T-helper 2 cell treated with Interferon-gamma antibody and Interleukin-4, amounts not matched to agents 5 μg/mL and 100 μg/mL, for 36 hours (primary cell): Measurements from ENCODE around the gene SLC6A18.

ENCODE experiments used
- DNase-seq: peaks from one replicate; pipeline ENCODE4 v3.0.0; 2021; ENCODE audit warnings: low spot score
- H3K27ac Mint-ChIP-seq: one replicate; pipeline ENCODE4 v1.8.0; 2021; ENCODE audit warnings: mild to moderate bottlenecking, mixed read lengths
- H3K27me3 Mint-ChIP-seq: one replicate; pipeline ENCODE4 v1.8.0; 2021; ENCODE audit warnings: low read depth, mixed read lengths
- H3K36me3 Mint-ChIP-seq: one replicate; pipeline ENCODE4 v1.8.0; 2021; ENCODE audit warnings: low read depth, mixed read lengths
- H3K4me1 Mint-ChIP-seq: one replicate; pipeline ENCODE4 v1.8.0; 2021; ENCODE audit warnings: low read depth, mixed read lengths
- H3K4me3 Mint-ChIP-seq: one replicate; pipeline ENCODE4 v1.8.0; 2022; ENCODE audit warnings: mild to moderate bottlenecking, moderate library complexity, mixed read lengths
- H3K9me3 Mint-ChIP-seq: one replicate; pipeline ENCODE4 v1.8.0; 2021; ENCODE audit warnings: mixed read lengths

The SLC6A18 gene, protein sequence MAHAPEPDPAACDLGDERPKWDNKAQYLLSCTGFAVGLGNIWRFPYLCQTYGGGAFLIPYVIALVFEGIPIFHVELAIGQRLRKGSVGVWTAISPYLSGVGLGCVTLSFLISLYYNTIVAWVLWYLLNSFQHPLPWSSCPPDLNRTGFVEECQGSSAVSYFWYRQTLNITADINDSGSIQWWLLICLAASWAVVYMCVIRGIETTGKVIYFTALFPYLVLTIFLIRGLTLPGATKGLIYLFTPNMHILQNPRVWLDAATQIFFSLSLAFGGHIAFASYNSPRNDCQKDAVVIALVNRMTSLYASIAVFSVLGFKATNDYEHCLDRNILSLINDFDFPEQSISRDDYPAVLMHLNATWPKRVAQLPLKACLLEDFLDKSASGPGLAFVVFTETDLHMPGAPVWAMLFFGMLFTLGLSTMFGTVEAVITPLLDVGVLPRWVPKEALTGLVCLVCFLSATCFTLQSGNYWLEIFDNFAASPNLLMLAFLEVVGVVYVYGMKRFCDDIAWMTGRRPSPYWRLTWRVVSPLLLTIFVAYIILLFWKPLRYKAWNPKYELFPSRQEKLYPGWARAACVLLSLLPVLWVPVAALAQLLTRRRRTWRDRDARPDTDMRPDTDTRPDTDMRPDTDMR

DNA sequence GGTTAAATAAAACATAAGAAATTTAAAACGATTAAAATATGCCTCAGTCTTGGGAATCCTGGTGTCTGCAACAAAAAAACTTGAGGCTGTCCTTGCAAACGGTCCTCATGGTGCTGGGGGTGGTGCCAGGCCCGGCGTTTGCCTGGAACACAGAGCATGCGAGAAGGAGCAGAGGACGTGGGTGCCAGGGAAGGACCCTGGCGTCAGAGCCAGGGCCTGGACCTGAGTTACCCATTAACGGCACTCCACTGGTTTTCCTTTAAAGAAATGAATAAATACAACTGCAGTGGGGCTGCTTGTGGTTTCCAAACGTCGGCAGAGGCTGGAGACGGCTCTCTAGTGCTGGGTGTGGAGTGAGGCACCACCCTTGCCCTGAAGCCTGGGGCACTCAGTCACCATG, at the start of gene SLC6A18:
Gene SLC6A18 (plus strand): TSS at position 301 of the 400 bp plus-strand sequence. CDS start 97 bp downstream, at position 398.
- H3K27me3 Mint-ChIP-seq, result peaks cover 9% of the 10 kb centered on the region
- no peak within 1 kb of the TSS for H3K4me3 Mint-ChIP-seq
- H3K36me3 Mint-ChIP-seq, result no peaks in the 10 kb centered on the region
- no peak within 1 kb of the TSS for H3K27ac Mint-ChIP-seq
- no peaks in the 10 kb centered on the region for H3K9me3 Mint-ChIP-seq
- DNase-seq, result no peak
- no peaks in the 10 kb centered on the region for H3K4me1 Mint-ChIP-seq

DNA sequence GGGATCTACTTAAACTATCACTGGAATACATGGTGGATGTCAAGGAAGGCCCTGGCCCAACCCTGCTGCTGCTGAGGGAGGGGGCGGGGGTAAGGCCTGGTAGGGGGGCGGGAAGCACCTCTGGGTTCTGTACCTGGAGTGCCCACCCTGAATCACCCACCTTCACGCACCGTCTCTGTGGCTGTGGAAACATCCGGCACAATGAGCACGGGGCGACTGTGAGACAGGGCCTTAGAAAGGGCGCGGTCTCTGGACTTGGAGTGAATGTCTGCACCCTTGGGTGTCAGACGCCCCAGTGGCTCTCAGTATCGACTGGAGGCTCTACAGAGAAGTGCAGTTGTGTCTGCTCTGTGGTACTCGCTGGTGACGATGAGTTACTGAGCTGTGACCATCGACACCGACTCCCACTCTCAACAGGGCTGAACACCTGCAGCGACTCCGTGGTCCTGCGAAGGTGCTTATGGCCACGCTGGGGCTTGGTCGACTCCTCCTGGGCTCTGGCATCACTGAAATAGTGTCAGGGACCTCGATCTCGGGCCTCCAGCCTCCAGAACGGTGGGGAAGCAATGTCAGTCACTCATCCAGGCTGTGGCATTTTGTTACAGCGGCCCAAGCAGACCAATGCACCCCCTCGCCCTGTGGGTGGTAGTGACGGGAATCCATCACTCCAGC, 49.2 kb upstream of the SLC6A18 start:
- DNase-seq, result no peak
- Mint-ChIP-seq H3K9me3 (no peaks in the 10 kb centered on the region), H3K36me3 (no peaks in the 10 kb centered on the region), H3K4me3 (no peak overlapping the region), H3K27ac (no peak overlapping the region), H3K27me3 (no peaks in the 10 kb centered on the region), H3K4me1 (peaks cover 1% of the 10 kb centered on the region)

DNA sequence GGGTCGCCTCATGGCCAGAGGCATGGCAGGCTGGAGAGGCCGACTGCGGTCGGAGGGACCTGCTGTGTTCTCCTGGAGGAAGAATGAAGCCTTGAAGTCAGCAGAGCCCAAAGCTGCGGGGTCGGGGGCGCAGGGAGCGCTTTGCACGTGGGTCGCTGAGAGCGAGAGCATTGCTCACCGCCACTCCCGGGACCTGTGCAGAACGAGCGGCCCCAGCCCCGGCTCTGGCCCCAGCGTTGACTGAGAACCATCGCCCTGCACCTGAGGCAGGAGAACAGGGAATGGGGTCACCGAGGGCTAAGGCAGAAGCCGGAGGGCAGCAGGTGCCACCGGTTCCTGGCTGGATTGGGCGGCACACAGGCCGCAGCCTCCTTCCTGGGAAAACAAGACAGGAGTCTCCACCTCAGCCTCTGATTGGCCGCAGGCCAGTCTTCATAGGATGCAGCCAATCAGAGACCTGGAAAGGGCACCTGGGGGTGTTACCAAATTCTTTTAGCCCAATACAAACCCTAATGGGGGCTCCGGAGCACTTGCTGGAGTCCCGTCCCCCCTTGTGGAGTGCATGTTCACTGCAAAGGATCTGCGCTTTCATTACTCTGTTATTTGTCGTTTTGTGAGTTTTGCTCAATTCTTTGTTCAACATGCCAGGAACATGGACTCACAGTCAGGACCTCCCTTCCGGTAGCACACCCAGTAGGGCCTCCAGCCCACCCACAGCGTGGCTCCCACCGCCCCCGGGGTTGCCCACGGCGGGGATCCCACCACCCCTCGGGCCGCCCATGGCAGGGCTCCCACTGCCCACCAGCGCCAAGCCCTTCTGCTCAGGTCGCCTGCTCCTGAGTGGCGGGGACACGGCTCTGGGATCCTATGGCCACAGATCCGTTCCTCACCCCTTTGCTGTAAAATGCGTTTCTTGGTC, 48.4 kb upstream of the SLC6A18 start:
- Mint-ChIP-seq H3K4me1 (peaks cover 1% of the 10 kb centered on the region), H3K27ac (no peak overlapping the region), H3K9me3 (no peaks in the 10 kb centered on the region), H3K36me3 (no peaks in the 10 kb centered on the region), H3K27me3 (no peaks in the 10 kb centered on the region), H3K4me3 (no peak overlapping the region)
- no peak for DNase-seq

DNA sequence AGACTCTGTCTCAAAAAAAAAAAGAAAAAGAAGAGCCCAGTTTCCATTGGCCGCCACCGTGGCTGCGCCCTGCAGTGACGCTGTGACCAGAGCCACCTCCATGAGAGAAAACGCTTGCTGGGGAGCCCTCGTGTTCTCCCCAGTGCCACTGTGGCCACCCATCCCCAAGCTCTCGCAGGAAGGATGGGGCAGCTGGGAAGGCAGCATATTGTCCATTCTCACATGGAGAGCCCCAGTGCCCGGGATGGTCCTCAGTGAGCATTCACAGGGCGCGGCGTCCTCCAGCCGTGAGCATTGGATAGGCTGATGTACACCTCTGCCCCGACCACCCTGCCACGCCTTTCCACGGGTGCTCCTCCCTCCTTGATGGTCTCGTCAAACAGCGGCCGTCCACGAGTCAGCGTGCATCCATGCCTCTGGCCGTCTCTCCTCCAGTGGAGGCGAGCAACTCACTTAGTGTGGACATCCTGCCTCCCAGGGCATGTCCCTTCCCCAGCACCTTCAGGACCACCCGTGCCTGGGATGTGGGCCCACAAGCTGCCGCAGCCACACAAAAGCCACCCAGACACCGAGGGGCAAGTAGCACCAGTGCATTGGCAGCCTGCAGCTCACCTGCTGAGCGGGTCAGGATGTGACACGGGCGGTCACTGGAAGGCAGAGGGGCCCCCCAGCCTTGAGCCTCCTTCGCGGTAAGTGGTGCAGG, 47.2 kb upstream of the SLC6A18 start:
- no peak for DNase-seq
- Mint-ChIP-seq H3K4me3 (no peak overlapping the region), H3K36me3 (no peaks in the 10 kb centered on the region), H3K27ac (no peak overlapping the region), H3K4me1 (no peaks in the 10 kb centered on the region), H3K27me3 (no peaks in the 10 kb centered on the region), H3K9me3 (no peaks in the 10 kb centered on the region)

DNA sequence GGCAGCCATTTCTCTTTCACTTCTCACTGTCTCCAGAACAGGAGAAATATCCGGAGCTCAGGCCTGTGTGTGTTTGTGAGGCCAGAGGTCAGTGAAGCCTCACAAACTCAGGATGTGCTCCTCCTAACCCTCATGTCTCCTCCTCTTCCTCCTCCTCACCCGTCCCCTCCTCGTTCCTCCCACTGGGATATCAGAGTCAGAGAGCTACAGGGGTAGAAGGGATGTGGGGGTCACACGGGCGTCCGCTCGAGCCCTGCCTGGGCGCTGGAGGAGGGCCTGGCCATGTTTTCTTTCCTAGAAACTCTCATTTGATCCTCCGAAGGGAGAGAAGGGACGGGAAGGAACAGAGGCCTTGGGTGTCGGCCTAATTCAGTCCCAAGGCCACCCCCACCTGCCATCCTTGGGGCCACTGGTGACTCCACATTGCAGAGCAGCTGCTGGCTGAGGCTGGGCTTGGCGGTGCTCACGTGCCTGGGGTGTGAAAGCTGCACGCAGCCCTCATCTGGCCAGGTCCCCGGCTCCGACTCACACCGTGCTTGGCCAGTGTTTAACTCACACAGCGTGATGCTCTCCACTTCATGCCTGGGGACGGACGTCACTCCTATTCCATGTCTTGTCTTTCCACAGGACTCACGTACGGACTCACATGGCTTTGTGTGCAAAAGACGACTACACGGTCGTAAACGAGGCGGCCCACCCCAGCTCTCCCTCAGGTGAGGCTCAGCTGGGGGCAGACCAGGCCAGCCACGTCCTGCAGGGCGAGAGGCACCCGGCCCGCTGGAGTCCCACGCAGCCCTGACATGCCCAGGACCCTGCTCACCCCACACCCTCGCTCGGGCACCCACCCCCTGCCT, 46.4 kb upstream of the SLC6A18 start:
- H3K27me3 Mint-ChIP-seq, result no peaks in the 10 kb centered on the region
- no peaks in the 10 kb centered on the region for H3K4me1 Mint-ChIP-seq
- no peak overlapping the region for H3K4me3 Mint-ChIP-seq
- no peak overlapping the region for H3K27ac Mint-ChIP-seq
- H3K9me3 Mint-ChIP-seq, result no peaks in the 10 kb centered on the region
- no peak for DNase-seq
- no peaks in the 10 kb centered on the region for H3K36me3 Mint-ChIP-seq

DNA sequence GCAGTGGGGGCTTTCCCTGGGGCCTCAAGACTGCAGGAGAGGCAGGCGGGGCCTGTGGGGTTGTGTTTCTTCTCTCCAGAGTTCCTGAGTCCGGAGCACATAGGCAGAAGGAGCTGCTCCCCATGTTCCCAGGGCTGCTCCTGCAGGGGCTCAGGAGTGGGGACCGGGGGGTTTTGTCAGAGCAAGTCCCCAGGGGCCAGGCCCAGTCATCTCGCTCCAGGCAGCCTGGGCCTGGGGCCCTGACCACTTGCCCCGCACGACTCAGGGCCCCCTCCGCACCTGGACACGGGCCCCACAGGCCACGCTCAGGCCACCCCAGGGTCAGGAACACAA, 45.8 kb upstream of the SLC6A18 start:
- no peaks in the 10 kb centered on the region for H3K27me3 Mint-ChIP-seq
- DNase-seq, result no peak
- no peaks in the 10 kb centered on the region for H3K4me1 Mint-ChIP-seq
- H3K27ac Mint-ChIP-seq, result no peak overlapping the region
- H3K36me3 Mint-ChIP-seq, result no peaks in the 10 kb centered on the region
- no peak overlapping the region for H3K4me3 Mint-ChIP-seq
- no peaks in the 10 kb centered on the region for H3K9me3 Mint-ChIP-seq

DNA sequence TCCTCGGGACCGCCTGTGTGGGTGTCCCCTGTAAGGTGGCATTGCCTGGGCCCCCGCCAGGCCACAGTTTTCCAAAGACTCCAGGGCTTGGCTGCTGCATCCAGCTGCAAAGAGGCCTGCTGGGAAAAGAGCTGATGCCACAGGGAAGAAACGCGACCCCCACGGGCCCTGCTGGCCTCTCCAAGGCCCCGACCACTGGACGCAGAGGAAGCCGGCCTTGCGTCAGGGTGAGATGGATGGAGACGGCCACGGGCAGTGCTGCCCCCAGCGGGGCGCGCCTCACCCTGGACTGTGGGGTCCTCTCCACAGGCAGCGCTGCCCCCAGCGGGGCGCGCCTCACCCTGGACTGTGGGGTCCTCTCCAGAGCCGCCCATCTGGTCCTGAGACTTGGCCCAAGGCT, 45.1 kb upstream of the SLC6A18 start:
- no peak overlapping the region for H3K27ac Mint-ChIP-seq
- H3K4me1 Mint-ChIP-seq, result no peaks in the 10 kb centered on the region
- no peak overlapping the region for H3K4me3 Mint-ChIP-seq
- H3K36me3 Mint-ChIP-seq, result no peaks in the 10 kb centered on the region
- DNase-seq, result no peak
- no peaks in the 10 kb centered on the region for H3K27me3 Mint-ChIP-seq
- no peaks in the 10 kb centered on the region for H3K9me3 Mint-ChIP-seq

DNA sequence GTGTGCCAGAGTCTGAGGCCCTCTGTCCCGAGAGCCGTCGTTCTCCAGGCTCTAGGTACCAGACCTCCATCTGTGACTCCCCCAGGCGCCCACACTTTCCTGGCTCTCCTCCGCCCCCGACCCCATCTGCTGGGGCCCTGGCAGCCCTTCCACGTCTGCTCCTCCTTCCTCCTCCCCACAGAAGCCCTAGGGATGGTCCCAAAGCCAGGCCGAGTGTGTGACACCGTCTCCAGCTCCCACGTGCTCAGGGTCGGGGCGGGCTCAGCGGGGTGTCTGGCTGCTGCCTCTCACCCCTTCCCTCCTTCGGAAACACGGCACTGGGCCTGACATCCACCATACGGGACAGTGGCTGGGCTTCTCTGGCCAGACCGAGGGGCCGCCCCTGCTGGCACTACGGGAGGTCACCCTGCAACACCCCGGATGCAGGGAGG, 44.3 kb upstream of the SLC6A18 start:
- Mint-ChIP-seq H3K4me3 (no peak overlapping the region), H3K27me3 (no peaks in the 10 kb centered on the region), H3K27ac (no peak overlapping the region), H3K36me3 (no peaks in the 10 kb centered on the region), H3K9me3 (no peaks in the 10 kb centered on the region), H3K4me1 (no peaks in the 10 kb centered on the region)
- no peak for DNase-seq

DNA sequence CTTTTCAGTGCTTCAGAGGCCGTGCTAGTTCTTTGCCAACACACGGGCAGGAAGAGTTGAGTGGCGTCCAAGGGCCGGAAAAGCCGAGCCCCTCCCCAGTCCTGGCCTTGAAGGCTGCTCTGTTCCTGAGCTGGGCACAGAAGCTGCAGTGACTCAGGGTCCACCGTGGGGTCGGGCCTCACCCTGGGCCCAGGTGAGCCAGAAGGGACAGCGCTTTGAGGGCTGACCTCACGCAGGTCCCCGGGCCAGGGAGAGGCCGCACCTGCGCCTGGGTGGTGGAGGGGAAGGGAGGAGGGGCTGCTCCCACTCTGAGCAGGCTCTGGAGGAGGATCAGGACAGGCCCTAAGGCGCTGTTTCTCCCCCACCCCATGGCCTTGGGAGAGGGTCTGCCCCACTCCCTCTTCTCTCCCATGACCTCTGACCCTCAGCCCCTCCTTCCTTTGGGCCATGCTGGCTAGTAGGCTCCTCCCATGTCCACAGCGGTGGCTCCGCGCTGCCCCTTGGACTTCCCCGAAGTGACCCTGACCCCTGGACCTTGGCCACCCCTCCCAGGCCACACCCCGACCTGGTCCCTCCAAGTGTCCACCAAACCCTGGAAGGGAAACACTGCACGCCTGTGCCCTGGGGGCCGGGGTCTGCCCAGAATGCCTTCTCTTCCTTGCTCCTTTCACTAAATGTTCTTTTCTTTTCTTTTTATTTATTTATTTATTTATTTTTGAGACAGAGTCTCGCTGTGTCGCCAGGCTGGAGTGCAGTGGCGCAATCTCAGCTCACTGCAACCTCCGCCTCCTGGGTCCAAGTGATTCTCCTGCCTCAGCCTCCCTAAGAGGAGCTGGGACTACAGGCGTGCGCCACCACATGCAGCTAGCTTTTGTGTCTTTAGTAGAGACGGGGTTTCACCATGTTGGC, 43.5 kb upstream of the SLC6A18 start:
- no peaks in the 10 kb centered on the region for H3K27me3 Mint-ChIP-seq
- H3K9me3 Mint-ChIP-seq, result no peaks in the 10 kb centered on the region
- H3K4me3 Mint-ChIP-seq, result no peak overlapping the region

DNA sequence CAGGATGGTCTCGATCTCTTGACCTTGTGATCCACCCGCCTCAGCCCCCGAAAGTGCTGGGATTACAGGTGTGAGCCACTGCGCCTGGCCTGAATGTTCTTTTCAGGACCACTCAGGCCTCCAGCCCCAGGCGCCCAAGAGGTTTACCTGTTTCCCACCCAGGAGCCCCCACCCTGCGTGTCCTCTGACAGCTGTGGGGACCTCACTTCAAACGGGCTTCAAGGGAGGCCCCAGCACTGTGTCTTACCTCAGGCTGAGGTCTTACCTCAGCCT, 42.9 kb upstream of the SLC6A18 start:
- no peaks in the 10 kb centered on the region for H3K36me3 Mint-ChIP-seq
- H3K27me3 Mint-ChIP-seq, result no peaks in the 10 kb centered on the region
- DNase-seq, result no peak
- no peak overlapping the region for H3K27ac Mint-ChIP-seq
- H3K4me3 Mint-ChIP-seq, result no peak overlapping the region
- no peaks in the 10 kb centered on the region for H3K4me1 Mint-ChIP-seq
- H3K9me3 Mint-ChIP-seq, result no peaks in the 10 kb centered on the region

More for the DNA sequence above, 43.5 kb upstream of the SLC6A18 start:
- no peaks in the 10 kb centered on the region for H3K4me1 Mint-ChIP-seq
- H3K36me3 Mint-ChIP-seq, result no peaks in the 10 kb centered on the region
- no peak overlapping the region for H3K27ac Mint-ChIP-seq
- no peak for DNase-seq

GRCh38 chr5:1182633-1183423, 42.4 kb upstream of the SLC6A18 start:
- Mint-ChIP-seq H3K36me3 (no peaks in the 10 kb centered on the region), H3K27ac (no peak overlapping the region), H3K4me1 (no peaks in the 10 kb centered on the region), H3K9me3 (no peaks in the 10 kb centered on the region), H3K27me3 (no peaks in the 10 kb centered on the region), H3K4me3 (no peak overlapping the region)
- no peak for DNase-seq
